ENCODE data around the gene TCOF1.

TCOF1 gene

GRCh38 chr5:150446088-150446487, 88.6 kb downstream of the TCOF1 start:
- no peak for TF ChIP-seq ZBTB7A (IDR thresholded peaks at IDR 0.05; ENCODE audit: low read depth)
- TF ChIP-seq TAF1 (IDR thresholded peaks at IDR 0.05; ENCODE audit: low read depth): no peak
- no peak for TF ChIP-seq EP300 (IDR thresholded peaks at IDR 0.05; ENCODE audit: borderline replicate concordance)
- TF ChIP-seq CEBPB (IDR thresholded peaks at IDR 0.05): no peak
- no peak for TF ChIP-seq REST (IDR thresholded peaks at IDR 0.05; ENCODE audit: low read depth)
- no peak for TF ChIP-seq RAD21 (IDR thresholded peaks at IDR 0.05; ENCODE audit: low read depth)
- no peak for TF ChIP-seq MAX (IDR thresholded peaks at IDR 0.05)

GRCh38 chr5:150446583-150446982, 89.1 kb downstream of the TCOF1 start:
- no peak for TF ChIP-seq TCF12 (IDR thresholded peaks at IDR 0.05; ENCODE audit: low read depth)
- TF ChIP-seq YY1 (IDR thresholded peaks at IDR 0.05; ENCODE audit: low read depth): no peak
- no peak for TF ChIP-seq USF1 (IDR thresholded peaks at IDR 0.05)
- TF ChIP-seq FOXM1 (IDR thresholded peaks at IDR 0.05; ENCODE audit: borderline replicate concordance, low read depth): no peak
- no peak for TF ChIP-seq MAX (IDR thresholded peaks at IDR 0.05)
- TF ChIP-seq EP300 (IDR thresholded peaks at IDR 0.05; ENCODE audit: borderline replicate concordance): no peak
- TF ChIP-seq NFIC (IDR thresholded peaks at IDR 0.05): no peak
- no peak for TF ChIP-seq CEBPB (IDR thresholded peaks at IDR 0.05)
- no peak for TF ChIP-seq EGR1 (IDR thresholded peaks at IDR 0.05)

GRCh38 chr5:150447188-150447587, 89.7 kb downstream of the TCOF1 start:
- TF ChIP-seq USF1 (IDR thresholded peaks at IDR 0.05) (no peak), TEAD4 (IDR thresholded peaks at IDR 0.05) (no peak), REST (IDR thresholded peaks at IDR 0.05; ENCODE audit: low read depth) (no peak), EGR1 (IDR thresholded peaks at IDR 0.05) (no peak), ZBTB7A (IDR thresholded peaks at IDR 0.05; ENCODE audit: low read depth) (no peak)

GRCh38 chr5:150448334-150448733, 90.8 kb downstream of the TCOF1 start:
- TF ChIP-seq MAX (IDR thresholded peaks at IDR 0.05) (no peak), CEBPB (IDR thresholded peaks at IDR 0.05) (no peak), USF1 (IDR thresholded peaks at IDR 0.05) (no peak), EGR1 (IDR thresholded peaks at IDR 0.05) (no peak), TAF1 (IDR thresholded peaks at IDR 0.05; ENCODE audit: low read depth) (no peak), FOXM1 (IDR thresholded peaks at IDR 0.05; ENCODE audit: borderline replicate concordance, low read depth) (no peak), NFIC (IDR thresholded peaks at IDR 0.05) (no peak), YY1 (IDR thresholded peaks at IDR 0.05; ENCODE audit: low read depth) (no peak), TEAD4 (IDR thresholded peaks at IDR 0.05) (no peak), CREB1 (IDR thresholded peaks at IDR 0.05; ENCODE audit: low read depth) (no peak), RAD21 (IDR thresholded peaks at IDR 0.05; ENCODE audit: low read depth) (no peak), ZBTB7A (IDR thresholded peaks at IDR 0.05; ENCODE audit: low read depth) (no peak)

GRCh38 chr5:150448952-150449516, 91.5 kb downstream of the TCOF1 start:
- no peak for TF ChIP-seq CREB1 (IDR thresholded peaks at IDR 0.05; ENCODE audit: low read depth)
- no peak for TF ChIP-seq FOXM1 (IDR thresholded peaks at IDR 0.05; ENCODE audit: borderline replicate concordance, low read depth)
- TF ChIP-seq TEAD4 (IDR thresholded peaks at IDR 0.05): no peak
- no peak for TF ChIP-seq NFIC (IDR thresholded peaks at IDR 0.05)
- TF ChIP-seq CEBPB (IDR thresholded peaks at IDR 0.05): no peak
- TF ChIP-seq REST (IDR thresholded peaks at IDR 0.05; ENCODE audit: low read depth): no peak
- no peak for TF ChIP-seq EP300 (IDR thresholded peaks at IDR 0.05; ENCODE audit: borderline replicate concordance)
- TF ChIP-seq MAX (IDR thresholded peaks at IDR 0.05): no peak
- no peak for TF ChIP-seq USF1 (IDR thresholded peaks at IDR 0.05)
- no peak for TF ChIP-seq RAD21 (IDR thresholded peaks at IDR 0.05; ENCODE audit: low read depth)
- TF ChIP-seq YY1 (IDR thresholded peaks at IDR 0.05; ENCODE audit: low read depth): no peak
- no peak for TF ChIP-seq EGR1 (IDR thresholded peaks at IDR 0.05)
- TF ChIP-seq TCF12 (IDR thresholded peaks at IDR 0.05; ENCODE audit: low read depth): no peak
- no peak for TF ChIP-seq TAF1 (IDR thresholded peaks at IDR 0.05; ENCODE audit: low read depth)
- no peak for TF ChIP-seq ZBTB7A (IDR thresholded peaks at IDR 0.05; ENCODE audit: low read depth)
